ENCODE data around the gene NPAS4. TPM values are rescaled to one million over a fixed set of nuclear protein-coding genes. Genes with fewer than 3 reads are reported as not detected.
"Not testable (repeated sequence)": the region's sequence is repeated elsewhere in the genome, so short reads cannot be mapped to it uniquely, and the experiment has no call there.

NPAS4 gene
- total RNA-seq, 1 donor: not detected

DNA sequence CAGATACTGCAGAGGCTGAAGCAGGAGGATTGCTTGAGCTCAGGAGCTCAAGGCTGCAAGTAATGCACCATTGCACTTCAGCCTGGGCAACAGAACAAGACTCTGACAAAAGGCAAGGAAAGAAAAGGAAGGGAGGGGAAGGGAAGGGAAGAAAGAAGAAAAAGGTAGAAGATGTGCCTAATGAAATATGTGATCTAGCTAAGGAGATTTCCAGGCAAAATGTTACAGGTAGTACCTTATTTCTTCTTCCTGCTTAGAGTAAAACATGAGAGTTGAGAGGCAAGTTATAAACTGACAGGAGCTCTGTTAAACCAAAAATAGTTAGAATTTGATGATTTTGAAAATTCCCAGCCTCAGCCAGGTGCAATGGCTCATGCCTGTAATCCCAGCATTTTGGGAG is 41.2 kb downstream of the NPAS4 start:
- no peak overlapping the region for H3K4me3 ChIP-seq (ENCODE audit: low read length)
- no peaks in the 10 kb centered on the region for H3K9me3 ChIP-seq (ENCODE audit: low read depth, low read length)
- no peaks in the 10 kb centered on the region for H3K27me3 ChIP-seq (ENCODE audit: insufficient read depth, low read length)
- peaks cover 42% of the 10 kb centered on the region for H3K4me1 ChIP-seq (ENCODE audit: insufficient read depth, low read length)

DNA sequence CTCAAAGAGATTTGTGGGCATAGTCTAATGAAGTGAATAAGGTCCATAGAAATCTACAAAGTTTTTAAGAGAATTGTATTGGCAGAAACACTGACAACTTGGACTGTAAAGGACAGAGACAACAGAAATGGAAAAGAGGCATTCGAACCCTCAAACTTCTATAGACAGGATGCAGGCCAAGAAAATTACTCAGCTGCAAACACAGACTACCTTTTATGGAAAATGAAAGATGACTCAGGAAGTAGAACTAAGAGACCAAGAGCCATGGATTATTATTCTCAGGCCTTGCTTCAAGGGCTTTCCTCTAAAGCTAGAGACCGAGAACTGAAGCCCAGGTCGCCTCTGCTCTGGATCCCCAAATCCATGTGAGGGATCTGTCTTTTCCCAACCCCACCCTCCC is 42.1 kb downstream of the NPAS4 start:
- peaks cover 43% of the 10 kb centered on the region for H3K4me1 ChIP-seq (ENCODE audit: insufficient read depth, low read length)
- no peaks in the 10 kb centered on the region for H3K9me3 ChIP-seq (ENCODE audit: low read depth, low read length)
- no peak overlapping the region for H3K4me3 ChIP-seq (ENCODE audit: low read length)
- H3K27me3 ChIP-seq (ENCODE audit: insufficient read depth, low read length): no peaks in the 10 kb centered on the region

DNA sequence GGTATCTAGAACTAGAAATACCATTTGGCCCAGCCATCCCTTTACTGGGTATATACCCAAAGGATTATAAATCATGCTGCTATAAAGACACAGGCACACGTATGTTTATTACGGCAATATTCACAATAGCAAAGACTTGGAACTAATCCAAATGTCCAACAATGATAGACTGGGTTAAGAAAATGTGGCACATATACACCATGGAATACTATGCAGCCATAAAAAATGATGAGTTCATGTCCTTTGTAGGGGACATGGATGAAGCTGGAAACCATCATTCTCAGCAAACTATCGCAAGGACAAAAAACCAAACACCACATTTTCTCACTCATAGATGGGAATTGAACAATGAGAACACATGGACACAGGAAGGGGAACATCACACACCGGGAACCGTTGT is 43.3 kb downstream of the NPAS4 start:
- not testable (repeated sequence) for H3K27me3 ChIP-seq (ENCODE audit: insufficient read depth, low read length); H3K9me3 ChIP-seq (ENCODE audit: low read depth, low read length); H3K4me3 ChIP-seq (ENCODE audit: low read length)
- peaks cover 39% of the 10 kb centered on the region for H3K4me1 ChIP-seq (ENCODE audit: insufficient read depth, low read length)

DNA sequence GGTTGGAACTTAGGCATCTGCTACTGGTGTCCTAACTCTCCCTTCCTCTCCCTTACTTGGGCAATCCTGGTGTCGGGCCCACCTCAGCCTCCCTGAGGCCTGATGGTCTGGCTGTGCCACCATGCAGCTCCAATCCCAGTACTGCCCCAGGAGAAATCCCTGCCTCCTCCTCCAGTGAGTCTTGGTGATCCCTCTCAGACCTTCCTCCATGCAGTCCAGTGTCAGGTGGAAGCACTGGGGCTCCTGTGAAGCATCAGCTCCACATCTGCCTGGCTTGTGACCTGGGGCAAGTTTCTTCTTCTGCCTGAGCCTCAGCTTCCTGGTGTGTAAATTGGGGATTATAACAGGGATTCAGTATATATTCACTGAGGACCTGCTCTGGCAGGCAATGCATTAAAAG is 44.1 kb downstream of the NPAS4 start:
- Histone ChIP-seq H3K9me3 (ENCODE audit: low read depth, low read length) (no peaks in the 10 kb centered on the region), H3K4me1 (ENCODE audit: insufficient read depth, low read length) (peaks cover 32% of the 10 kb centered on the region), H3K27me3 (ENCODE audit: insufficient read depth, low read length) (no peaks in the 10 kb centered on the region), H3K4me3 (ENCODE audit: low read length) (no peak overlapping the region)

DNA sequence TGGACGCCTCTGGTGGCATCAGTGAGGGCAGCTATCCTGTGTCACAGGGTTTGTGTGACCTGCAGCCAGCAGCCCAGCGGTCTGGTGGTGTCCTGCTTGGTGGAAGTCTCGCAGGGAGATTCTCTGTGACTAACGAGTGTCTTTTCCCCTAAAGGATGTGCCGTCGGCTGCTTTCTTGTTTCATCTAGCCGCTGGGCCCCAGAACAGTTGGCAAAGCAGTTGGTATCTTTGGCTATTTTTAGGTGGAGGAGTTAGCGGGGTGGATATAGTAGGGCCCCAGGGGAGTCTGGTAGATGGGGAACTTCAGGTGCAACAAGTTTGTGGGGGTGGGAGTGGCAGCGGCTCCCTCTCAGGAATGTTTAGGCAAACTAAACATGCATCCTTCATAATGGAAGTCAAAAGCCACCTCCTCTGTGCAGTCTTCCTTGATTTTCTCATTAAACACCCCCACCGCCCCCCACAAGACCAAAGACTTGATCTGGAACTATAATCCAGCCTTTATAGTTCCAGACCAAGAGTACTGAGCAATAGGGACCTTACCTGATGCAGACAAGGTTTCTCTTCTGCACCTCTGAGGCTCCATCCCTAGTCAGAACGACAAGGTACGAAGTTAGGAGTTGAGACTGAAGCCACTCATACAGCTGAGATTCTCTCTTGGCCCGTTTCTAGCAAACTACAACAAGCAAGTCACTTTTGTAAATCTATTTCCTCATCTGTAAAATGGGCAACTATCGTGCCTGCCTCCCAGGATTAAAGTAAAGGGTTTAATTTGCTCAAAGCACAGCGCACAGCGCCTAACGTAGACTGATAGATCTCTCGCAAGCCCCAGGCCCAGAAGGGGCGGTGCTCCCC is 44.8 kb downstream of the NPAS4 start:
- no peaks in the 10 kb centered on the region for H3K27me3 ChIP-seq (ENCODE audit: insufficient read depth, low read length)
- no peaks in the 10 kb centered on the region for H3K9me3 ChIP-seq (ENCODE audit: low read depth, low read length)
- H3K4me3 ChIP-seq (ENCODE audit: low read length): peak overlapping the region; percentile 52
- H3K4me1 ChIP-seq (ENCODE audit: insufficient read depth, low read length): peaks cover 32% of the 10 kb centered on the region

DNA sequence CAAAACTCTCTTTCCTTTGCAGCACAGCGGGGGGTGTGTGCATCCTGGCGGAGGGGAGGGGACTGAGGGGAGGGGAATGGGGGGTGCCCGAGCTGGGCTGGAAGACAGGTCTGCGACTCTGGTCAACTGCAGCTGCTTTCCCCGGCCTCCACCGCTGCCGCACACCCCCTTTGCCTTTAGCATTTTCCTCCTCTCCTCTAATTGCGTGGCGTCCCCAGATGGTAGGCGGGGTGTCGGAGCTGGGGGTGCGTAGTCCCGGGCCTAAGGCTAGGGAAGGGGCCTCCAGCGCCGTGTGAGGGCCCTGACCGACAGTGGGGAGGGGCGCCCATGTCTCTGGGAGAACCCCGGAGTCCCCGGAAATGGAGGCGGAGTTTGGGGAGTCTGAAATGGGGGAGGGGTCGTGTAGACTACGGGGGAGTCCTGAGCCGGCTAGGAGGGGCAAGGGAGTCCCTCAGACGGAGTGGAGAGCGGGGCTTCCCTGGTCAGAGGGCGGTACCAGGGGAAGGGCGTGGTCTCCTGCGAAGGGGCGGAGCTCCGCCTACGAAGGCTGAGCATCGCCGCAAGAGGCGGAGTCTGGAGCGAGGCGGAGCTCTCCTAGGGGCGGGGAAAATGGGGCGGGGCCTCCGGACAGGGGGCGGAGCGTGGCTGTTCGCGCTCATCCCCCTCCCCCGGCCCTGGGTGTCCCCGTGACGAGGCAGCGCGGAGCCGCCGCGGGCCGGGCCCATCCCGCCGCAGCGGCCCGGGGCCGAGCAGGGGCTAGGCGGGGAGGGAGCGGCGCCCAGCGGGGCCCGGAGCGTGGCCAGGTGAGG is 45.6 kb downstream of the NPAS4 start, which contains the start of gene PELI3:
TSS of gene PELI3 (plus strand) at position 681 of the 809 bp plus-strand sequence. CDS start 1,224 bp downstream, outside the sequence.
- no peaks in the 10 kb centered on the region for H3K9me3 ChIP-seq (ENCODE audit: low read depth, low read length)
- no peaks in the 10 kb centered on the region for H3K27me3 ChIP-seq (ENCODE audit: insufficient read depth, low read length)
- peaks cover 32% of the 10 kb centered on the region for H3K4me1 ChIP-seq (ENCODE audit: insufficient read depth, low read length)
- peak within 1 kb of the TSS; percentile 52 for H3K4me3 ChIP-seq (ENCODE audit: low read length)

DNA sequence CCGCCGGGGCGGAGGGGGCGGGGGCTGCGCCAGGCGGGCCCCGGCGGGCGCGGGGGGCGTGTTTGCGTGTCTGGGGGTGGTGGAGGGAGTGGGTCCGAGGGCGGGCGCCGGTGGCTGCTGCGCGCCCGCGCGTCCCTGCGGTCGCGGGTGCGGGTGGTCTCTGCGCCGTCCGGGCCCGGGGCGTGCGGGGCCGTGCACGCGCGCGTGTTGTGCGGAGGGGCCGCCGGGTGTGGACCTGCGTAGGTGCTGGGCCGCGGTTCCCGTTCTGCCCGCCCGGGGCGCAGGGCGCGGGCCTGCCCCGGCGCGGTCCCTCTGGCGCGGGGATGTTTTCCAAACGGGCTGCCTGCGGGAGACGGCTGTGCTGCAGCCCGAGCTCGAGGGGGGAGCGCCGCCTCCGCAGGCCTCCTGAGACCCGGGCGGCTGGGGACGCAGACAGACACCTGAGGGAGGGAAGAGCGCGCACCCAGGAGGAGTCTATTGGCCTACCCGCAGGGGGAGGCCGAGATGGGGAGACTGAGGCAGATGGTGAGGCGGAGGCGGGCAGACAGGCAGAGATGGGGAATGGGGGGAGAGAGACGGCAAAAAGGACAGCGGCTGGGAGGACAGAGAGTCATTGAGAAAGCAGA is 46.3 kb downstream of the NPAS4 start:
- Histone ChIP-seq H3K4me1 (ENCODE audit: insufficient read depth, low read length) (peaks cover 26% of the 10 kb centered on the region), H3K9me3 (ENCODE audit: low read depth, low read length) (no peaks in the 10 kb centered on the region), H3K27me3 (ENCODE audit: insufficient read depth, low read length) (no peaks in the 10 kb centered on the region), H3K4me3 (ENCODE audit: low read length) (peak overlapping the region; percentile 52)

DNA sequence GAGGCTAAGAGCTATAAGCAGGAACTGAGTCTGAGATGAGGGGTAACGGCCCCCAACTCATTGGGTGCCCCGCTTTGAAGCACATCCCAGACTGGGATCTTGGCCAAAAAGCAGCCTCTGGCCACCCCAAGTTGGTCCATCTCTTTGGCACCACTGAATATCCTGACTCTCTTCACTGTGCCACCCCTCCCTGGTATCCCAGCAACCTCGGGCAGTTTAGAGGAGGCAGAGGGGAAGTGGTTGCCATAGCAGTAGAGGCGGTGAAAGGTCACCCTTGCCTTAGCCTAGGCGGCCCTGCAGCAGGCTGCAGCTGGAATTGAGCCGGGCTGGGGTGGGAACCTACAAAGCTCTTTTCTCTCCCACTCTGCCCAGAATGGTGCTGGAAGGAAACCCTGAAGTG is 46.9 kb downstream of the NPAS4 start:
- peaks cover 26% of the 10 kb centered on the region for H3K4me1 ChIP-seq (ENCODE audit: insufficient read depth, low read length)
- H3K9me3 ChIP-seq (ENCODE audit: low read depth, low read length): no peaks in the 10 kb centered on the region
- H3K27me3 ChIP-seq (ENCODE audit: insufficient read depth, low read length): no peaks in the 10 kb centered on the region
- H3K4me3 ChIP-seq (ENCODE audit: low read length): peak overlapping the region; percentile 52

DNA sequence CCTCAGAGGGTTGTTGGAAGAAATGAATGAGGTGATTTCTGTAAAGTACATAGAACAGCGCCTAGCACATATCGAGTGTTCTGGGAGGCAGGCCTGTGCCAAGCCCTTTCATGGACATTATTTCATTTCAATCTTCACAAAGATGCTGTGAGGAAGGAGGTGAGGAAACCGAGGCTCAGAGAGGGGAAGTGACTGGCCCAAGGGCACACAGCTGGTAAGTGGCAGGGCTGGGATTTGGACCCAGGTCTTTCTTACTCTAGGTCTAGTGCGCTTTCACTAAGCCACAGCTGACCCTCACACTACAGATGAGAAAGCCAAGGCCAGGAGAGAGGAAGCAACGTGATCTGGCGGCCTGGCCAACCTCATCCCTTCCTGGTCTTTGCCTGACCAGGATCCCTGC is 47.9 kb downstream of the NPAS4 start:
- H3K9me3 ChIP-seq (ENCODE audit: low read depth, low read length): no peaks in the 10 kb centered on the region
- peaks cover 26% of the 10 kb centered on the region for H3K4me1 ChIP-seq (ENCODE audit: insufficient read depth, low read length)
- H3K4me3 ChIP-seq (ENCODE audit: low read length): no peak overlapping the region
- H3K27me3 ChIP-seq (ENCODE audit: insufficient read depth, low read length): no peaks in the 10 kb centered on the region

DNA sequence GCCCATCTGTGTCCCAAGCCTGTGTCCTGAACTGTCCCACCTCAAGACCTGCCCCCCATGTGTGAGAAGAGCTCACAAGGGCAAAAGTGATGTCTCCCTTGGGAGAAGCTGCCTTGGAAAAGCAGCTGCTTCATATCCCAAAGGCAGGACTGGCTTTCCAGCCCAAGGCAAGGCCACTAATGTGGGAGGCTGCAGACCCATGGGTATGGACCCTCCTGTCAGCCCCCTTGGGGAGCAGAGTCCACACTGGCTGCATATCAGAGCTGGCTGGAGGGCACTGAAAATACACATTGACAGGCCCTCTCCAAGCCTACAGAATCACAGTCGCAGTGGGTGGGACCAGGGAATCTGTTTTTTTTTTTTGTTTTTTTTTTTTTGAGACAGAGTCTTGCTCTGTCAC is 48.6 kb downstream of the NPAS4 start:
- H3K27me3 ChIP-seq (ENCODE audit: insufficient read depth, low read length): no peaks in the 10 kb centered on the region
- H3K4me3 ChIP-seq (ENCODE audit: low read length): no peak overlapping the region
- H3K9me3 ChIP-seq (ENCODE audit: low read depth, low read length): no peaks in the 10 kb centered on the region
- peaks cover 26% of the 10 kb centered on the region for H3K4me1 ChIP-seq (ENCODE audit: insufficient read depth, low read length)

DNA sequence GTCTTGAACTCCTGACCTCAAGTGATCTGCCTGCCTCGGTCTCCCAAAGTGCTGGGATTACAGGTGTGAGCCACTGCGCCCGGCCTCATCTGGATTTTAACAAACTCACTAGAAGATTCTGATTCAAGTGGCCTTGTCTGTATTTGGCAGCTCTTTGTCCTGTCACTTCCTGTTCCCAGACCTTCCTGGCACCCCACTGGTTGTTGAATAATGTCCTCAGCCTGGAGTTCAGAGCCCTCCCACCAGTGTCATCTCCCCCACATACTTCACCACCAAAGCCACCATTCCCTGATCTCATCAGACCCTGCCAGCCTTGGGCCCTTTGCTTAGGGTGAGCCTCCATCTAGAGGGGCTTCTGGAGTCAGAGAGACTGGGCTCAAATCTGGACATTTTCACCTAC is 49.2 kb downstream of the NPAS4 start:
- Histone ChIP-seq H3K9me3 (ENCODE audit: low read depth, low read length) (no peaks in the 10 kb centered on the region), H3K4me1 (ENCODE audit: insufficient read depth, low read length) (peaks cover 26% of the 10 kb centered on the region), H3K4me3 (ENCODE audit: low read length) (no peak overlapping the region), H3K27me3 (ENCODE audit: insufficient read depth, low read length) (no peaks in the 10 kb centered on the region)

DNA sequence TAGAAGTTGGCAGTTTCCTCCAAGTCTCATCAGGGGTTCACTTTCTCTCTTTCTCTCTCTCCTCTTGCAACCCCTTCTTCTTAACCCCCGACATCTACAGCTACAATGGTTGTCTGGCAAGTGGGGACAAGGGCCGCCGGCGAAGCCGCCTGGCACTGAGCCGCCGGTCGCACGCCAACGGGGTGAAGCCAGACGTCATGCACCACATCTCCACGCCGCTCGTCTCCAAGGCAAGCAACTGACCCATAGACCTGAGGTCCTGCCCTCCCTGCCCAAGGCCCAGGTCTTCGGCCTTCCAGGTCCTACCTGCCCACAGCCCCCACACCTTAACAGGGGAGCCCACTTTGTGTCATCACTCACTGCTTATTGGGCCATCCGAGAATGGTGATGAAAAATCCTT is 50.3 kb downstream of the NPAS4 start:
- Histone ChIP-seq H3K4me3 (ENCODE audit: low read length) (no peak overlapping the region), H3K9me3 (ENCODE audit: low read depth, low read length) (no peaks in the 10 kb centered on the region), H3K4me1 (ENCODE audit: insufficient read depth, low read length) (peaks cover 16% of the 10 kb centered on the region), H3K27me3 (ENCODE audit: insufficient read depth, low read length) (no peaks in the 10 kb centered on the region)

DNA sequence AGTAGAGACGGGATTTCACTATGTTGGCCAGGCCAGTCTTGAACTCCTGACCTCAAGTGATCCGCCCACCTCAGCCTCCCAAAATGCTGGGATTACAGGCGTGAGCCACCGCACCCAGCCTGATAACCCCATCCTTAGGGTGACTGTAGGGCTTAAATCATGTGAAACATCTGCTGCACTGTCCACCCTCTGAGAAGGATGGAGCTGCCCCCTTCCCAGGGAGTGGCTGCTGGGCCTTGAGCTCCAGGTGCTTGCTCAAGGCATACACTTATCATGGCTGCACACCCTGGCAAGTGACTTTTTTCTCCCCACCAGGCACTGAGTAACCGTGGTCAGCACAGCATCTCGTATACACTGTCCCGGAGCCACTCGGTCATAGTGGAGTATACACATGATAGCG is 51.2 kb downstream of the NPAS4 start:
- Histone ChIP-seq H3K9me3 (ENCODE audit: low read depth, low read length) (no peaks in the 10 kb centered on the region), H3K4me3 (ENCODE audit: low read length) (no peak overlapping the region), H3K4me1 (ENCODE audit: insufficient read depth, low read length) (peaks cover 16% of the 10 kb centered on the region), H3K27me3 (ENCODE audit: insufficient read depth, low read length) (no peaks in the 10 kb centered on the region)

DNA sequence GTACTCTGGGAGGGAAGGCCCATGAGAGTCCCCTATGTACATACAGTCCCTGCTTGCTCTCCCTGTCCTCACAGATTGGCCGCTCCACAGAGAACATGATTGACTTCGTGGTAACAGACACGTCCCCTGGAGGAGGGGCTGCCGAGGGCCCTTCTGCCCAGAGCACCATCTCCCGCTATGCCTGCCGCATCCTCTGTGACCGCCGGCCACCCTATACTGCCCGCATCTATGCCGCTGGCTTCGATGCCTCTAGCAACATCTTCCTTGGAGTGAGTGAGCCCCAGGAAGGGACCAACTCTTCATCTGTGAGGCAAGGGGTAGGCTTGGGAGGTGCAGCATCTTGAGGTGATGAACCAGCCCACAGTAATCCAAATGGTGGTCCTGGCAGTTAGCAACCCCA is 52.3 kb downstream of the NPAS4 start:
- Histone ChIP-seq H3K4me3 (ENCODE audit: low read length) (no peak overlapping the region), H3K4me1 (ENCODE audit: insufficient read depth, low read length) (peaks cover 5% of the 10 kb centered on the region), H3K9me3 (ENCODE audit: low read depth, low read length) (no peaks in the 10 kb centered on the region), H3K27me3 (ENCODE audit: insufficient read depth, low read length) (no peaks in the 10 kb centered on the region)
